SK-N-SH (cell line): ENCODE data around the gene GRB10.

Experiments used
- GABPA ChIP-seq: IDR thresholded peaks from 2 replicates; pipeline ENCODE4 v1.4.0; 2012; ENCODE audit warnings: low read depth, mild to moderate bottlenecking
- TAF1 ChIP-seq: IDR thresholded peaks from 2 replicates; pipeline ENCODE4 v1.6.1; 2012; ENCODE audit warnings: low read depth, mild to moderate bottlenecking, low read length, moderate library complexity, borderline replicate concordance
- TF ChIP-seq, protein P1 (sequence below): IDR thresholded peaks from 2 replicates; pipeline ENCODE4; 2012
- TF ChIP-seq, protein P2 (sequence below): fragments of 150-350 bp; IDR thresholded peaks from 2 replicates; pipeline ENCODE4 v1.6.1; 2017; ENCODE audit warnings: antibody characterized with exemption, low read length, low read depth, borderline replicate concordance
- TF ChIP-seq, protein P3 (sequence below): IDR thresholded peaks from 2 replicates; pipeline ENCODE4 v1.6.1; 2012; ENCODE audit warnings: mild to moderate bottlenecking, low read depth, low read length, moderate library complexity
- TF ChIP-seq, protein P4 (sequence below): fragments of 200-600 bp; sonication (generic); IDR thresholded peaks from 2 replicates; pipeline ENCODE4 v1.6.1; 2017; ENCODE audit warnings: antibody characterized with exemption, mild to moderate bottlenecking, moderate library complexity

DNA sequence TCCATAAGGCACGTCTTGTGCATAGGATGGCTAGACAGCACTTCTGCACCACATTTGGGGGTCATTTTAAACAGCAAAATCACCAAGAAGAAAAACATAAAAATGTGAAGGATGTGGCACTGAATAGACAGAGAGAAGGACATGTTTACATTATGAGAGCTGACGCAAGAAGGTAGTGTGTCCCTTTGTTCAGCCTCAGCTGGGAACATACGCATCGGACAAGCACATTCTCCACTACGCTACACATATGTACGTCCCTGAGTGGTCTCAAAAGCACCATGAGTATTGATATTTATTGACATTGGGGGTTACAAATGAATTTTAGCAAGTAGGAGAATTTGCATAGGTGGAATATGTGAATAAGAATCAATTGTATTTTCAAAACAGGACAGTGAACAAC, 237.7 kb downstream of the GRB10 start:
- TF ChIP-seq, protein P1, sequence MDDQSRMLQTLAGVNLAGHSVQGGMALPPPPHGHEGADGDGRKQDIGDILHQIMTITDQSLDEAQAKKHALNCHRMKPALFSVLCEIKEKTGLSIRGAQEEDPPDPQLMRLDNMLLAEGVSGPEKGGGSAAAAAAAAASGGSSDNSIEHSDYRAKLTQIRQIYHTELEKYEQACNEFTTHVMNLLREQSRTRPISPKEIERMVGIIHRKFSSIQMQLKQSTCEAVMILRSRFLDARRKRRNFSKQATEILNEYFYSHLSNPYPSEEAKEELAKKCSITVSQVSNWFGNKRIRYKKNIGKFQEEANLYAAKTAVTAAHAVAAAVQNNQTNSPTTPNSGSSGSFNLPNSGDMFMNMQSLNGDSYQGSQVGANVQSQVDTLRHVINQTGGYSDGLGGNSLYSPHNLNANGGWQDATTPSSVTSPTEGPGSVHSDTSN, result no peak
- TF ChIP-seq, protein P2, sequence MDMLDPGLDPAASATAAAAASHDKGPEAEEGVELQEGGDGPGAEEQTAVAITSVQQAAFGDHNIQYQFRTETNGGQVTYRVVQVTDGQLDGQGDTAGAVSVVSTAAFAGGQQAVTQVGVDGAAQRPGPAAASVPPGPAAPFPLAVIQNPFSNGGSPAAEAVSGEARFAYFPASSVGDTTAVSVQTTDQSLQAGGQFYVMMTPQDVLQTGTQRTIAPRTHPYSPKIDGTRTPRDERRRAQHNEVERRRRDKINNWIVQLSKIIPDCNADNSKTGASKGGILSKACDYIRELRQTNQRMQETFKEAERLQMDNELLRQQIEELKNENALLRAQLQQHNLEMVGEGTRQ, result no peak
- TF ChIP-seq, protein P3, sequence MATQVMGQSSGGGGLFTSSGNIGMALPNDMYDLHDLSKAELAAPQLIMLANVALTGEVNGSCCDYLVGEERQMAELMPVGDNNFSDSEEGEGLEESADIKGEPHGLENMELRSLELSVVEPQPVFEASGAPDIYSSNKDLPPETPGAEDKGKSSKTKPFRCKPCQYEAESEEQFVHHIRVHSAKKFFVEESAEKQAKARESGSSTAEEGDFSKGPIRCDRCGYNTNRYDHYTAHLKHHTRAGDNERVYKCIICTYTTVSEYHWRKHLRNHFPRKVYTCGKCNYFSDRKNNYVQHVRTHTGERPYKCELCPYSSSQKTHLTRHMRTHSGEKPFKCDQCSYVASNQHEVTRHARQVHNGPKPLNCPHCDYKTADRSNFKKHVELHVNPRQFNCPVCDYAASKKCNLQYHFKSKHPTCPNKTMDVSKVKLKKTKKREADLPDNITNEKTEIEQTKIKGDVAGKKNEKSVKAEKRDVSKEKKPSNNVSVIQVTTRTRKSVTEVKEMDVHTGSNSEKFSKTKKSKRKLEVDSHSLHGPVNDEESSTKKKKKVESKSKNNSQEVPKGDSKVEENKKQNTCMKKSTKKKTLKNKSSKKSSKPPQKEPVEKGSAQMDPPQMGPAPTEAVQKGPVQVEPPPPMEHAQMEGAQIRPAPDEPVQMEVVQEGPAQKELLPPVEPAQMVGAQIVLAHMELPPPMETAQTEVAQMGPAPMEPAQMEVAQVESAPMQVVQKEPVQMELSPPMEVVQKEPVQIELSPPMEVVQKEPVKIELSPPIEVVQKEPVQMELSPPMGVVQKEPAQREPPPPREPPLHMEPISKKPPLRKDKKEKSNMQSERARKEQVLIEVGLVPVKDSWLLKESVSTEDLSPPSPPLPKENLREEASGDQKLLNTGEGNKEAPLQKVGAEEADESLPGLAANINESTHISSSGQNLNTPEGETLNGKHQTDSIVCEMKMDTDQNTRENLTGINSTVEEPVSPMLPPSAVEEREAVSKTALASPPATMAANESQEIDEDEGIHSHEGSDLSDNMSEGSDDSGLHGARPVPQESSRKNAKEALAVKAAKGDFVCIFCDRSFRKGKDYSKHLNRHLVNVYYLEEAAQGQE, result no peak
- TF ChIP-seq, protein P4, sequence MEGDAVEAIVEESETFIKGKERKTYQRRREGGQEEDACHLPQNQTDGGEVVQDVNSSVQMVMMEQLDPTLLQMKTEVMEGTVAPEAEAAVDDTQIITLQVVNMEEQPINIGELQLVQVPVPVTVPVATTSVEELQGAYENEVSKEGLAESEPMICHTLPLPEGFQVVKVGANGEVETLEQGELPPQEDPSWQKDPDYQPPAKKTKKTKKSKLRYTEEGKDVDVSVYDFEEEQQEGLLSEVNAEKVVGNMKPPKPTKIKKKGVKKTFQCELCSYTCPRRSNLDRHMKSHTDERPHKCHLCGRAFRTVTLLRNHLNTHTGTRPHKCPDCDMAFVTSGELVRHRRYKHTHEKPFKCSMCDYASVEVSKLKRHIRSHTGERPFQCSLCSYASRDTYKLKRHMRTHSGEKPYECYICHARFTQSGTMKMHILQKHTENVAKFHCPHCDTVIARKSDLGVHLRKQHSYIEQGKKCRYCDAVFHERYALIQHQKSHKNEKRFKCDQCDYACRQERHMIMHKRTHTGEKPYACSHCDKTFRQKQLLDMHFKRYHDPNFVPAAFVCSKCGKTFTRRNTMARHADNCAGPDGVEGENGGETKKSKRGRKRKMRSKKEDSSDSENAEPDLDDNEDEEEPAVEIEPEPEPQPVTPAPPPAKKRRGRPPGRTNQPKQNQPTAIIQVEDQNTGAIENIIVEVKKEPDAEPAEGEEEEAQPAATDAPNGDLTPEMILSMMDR, result no peak
- no peak for TF ChIP-seq TAF1
- TF ChIP-seq GABPA, result no peak
